H9 (cell line): ENCODE data around the gene ORAI3. TPM values are rescaled to one million over a fixed set of nuclear protein-coding genes. Genes with fewer than 3 reads are reported as not detected.

Experiments
- DNase-seq: peaks from one replicate; pipeline ENCODE4 v3.0.0-alpha.2; 2017
- H2AFZ ChIP-seq: one replicate; pipeline ENCODE4 v1.6.1; 2013; ENCODE audit warnings: mild to moderate bottlenecking, low read length, control low read depth, moderate library complexity
- H2AK5ac ChIP-seq: 2 replicates; pipeline ENCODE4 v1.6.1; 2013; ENCODE audit warnings: low read length, control low read depth, mixed read lengths; ENCODE audit not compliant: insufficient read length
- H2BK120ac ChIP-seq: one replicate; pipeline ENCODE4 v1.6.1; 2013; ENCODE audit warnings: low read depth, mild to moderate bottlenecking, low read length, control low read depth, inconsistent platforms; ENCODE audit not compliant: poor library complexity, severe bottlenecking
- H2BK12ac ChIP-seq: 2 replicates; pipeline ENCODE4 v1.6.1; 2013; ENCODE audit warnings: low read length, control low read depth, mixed read lengths, low read depth; ENCODE audit not compliant: insufficient read length
- H2BK15ac ChIP-seq: 2 replicates; pipeline ENCODE4 v1.6.1; 2013; ENCODE audit warnings: low read depth, low read length, control low read depth
- H2BK20ac ChIP-seq: one replicate; pipeline ENCODE4 v1.6.1; 2013; ENCODE audit warnings: low read depth, mild to moderate bottlenecking, low read length, control low read depth, inconsistent platforms; ENCODE audit not compliant: poor library complexity, severe bottlenecking
- H2BK5ac ChIP-seq: 2 replicates; pipeline ENCODE4 v1.6.1; 2013; ENCODE audit warnings: low read length, control low read depth, mixed read lengths; ENCODE audit not compliant: insufficient read length
- H3K14ac ChIP-seq: 2 replicates; pipeline ENCODE4 v1.6.1; 2013; ENCODE audit warnings: low read length, control low read depth; ENCODE audit not compliant: insufficient read depth
- H3K18ac ChIP-seq: 2 replicates; pipeline ENCODE4 v1.6.1; 2013; ENCODE audit warnings: low read depth, mild to moderate bottlenecking, mixed read lengths, low read length, control low read depth; ENCODE audit not compliant: insufficient read length
- H3K23ac ChIP-seq: 2 replicates; pipeline ENCODE4 v1.6.1; 2013; ENCODE audit warnings: low read length, control low read depth, mixed read lengths, low read depth; ENCODE audit not compliant: insufficient read length
- H3K23me2 ChIP-seq: 2 replicates; pipeline ENCODE4 v1.6.1; 2013; ENCODE audit warnings: low read depth, mild to moderate bottlenecking, mixed read lengths, low read length, control low read depth; ENCODE audit not compliant: insufficient read length, poor library complexity, severe bottlenecking
- H3K27ac ChIP-seq: 2 replicates; pipeline ENCODE4 v1.5.1; 2013; ENCODE audit warnings: low read length, control low read depth, mixed read lengths, low read depth; ENCODE audit not compliant: insufficient read length
- H3K27me3 ChIP-seq: 2 replicates; pipeline ENCODE4 v1.6.1; 2013; ENCODE audit warnings: low read length, control low read depth, inconsistent platforms; ENCODE audit not compliant: insufficient read depth
- H3K4ac ChIP-seq: 2 replicates; pipeline ENCODE4 v1.6.1; 2013; ENCODE audit warnings: low read depth, mild to moderate bottlenecking, control low read depth, inconsistent platforms, low read length, moderate library complexity
- H3K4me1 ChIP-seq: 2 replicates; pipeline ENCODE4 v1.6.1; 2013; ENCODE audit warnings: low read length, control low read depth, inconsistent platforms; ENCODE audit not compliant: insufficient read depth
- H3K4me2 ChIP-seq: 2 replicates; pipeline ENCODE4 v1.6.1; 2013; ENCODE audit warnings: low read length, control low read depth, mixed read lengths; ENCODE audit not compliant: insufficient read length, insufficient read depth
- H3K56ac ChIP-seq: 2 replicates; pipeline ENCODE4 v1.6.1; 2013; ENCODE audit warnings: low read depth, mild to moderate bottlenecking, mixed read lengths, low read length, control low read depth; ENCODE audit not compliant: insufficient read length
- H3K79me1 ChIP-seq: 2 replicates; pipeline ENCODE4 v1.6.1; 2013; ENCODE audit warnings: low read depth, mild to moderate bottlenecking, moderate library complexity, low read length, control low read depth, inconsistent platforms; ENCODE audit not compliant: insufficient read depth, poor library complexity, severe bottlenecking
- H3K79me2 ChIP-seq: 2 replicates; pipeline ENCODE4 v1.6.1; 2013; ENCODE audit warnings: low read length, control low read depth, inconsistent platforms; ENCODE audit not compliant: insufficient read depth
- H3K9ac ChIP-seq: 2 replicates; pipeline ENCODE4 v1.6.1; 2013; ENCODE audit warnings: low read length, control low read depth, mixed read lengths; ENCODE audit not compliant: insufficient read length; ENCODE audit errors: extremely low read depth
- H3K9me3 ChIP-seq: one replicate; pipeline ENCODE4 v1.6.1; 2013; ENCODE audit warnings: low read depth, low read length, inconsistent platforms; ENCODE audit not compliant: control insufficient read depth
- H3T11ph ChIP-seq: one replicate; pipeline ENCODE4 v1.6.1; 2013; ENCODE audit warnings: mild to moderate bottlenecking, low read length, control low read depth, inconsistent platforms
- H4K20me1 ChIP-seq: one replicate; pipeline ENCODE4 v1.6.1; 2013; ENCODE audit not compliant: control insufficient read depth, insufficient read length, insufficient read depth
- H4K5ac ChIP-seq: 2 replicates; pipeline ENCODE4 v1.6.1; 2013; ENCODE audit warnings: low read depth, mild to moderate bottlenecking, mixed read lengths, low read length, control low read depth; ENCODE audit not compliant: insufficient read length
- H4K8ac ChIP-seq: replicated peaks from 2 replicates; pipeline ENCODE4 v1.6.1; 2013; ENCODE audit warnings: low read length, control low read depth, mixed read lengths, low read depth; ENCODE audit not compliant: insufficient read length
- H4K91ac ChIP-seq: 2 replicates; pipeline ENCODE4 v1.6.1; 2013; ENCODE audit warnings: low read depth, mild to moderate bottlenecking, moderate library complexity, mixed read lengths, low read length, control low read depth; ENCODE audit not compliant: insufficient read length
- H3K27ac Mint-ChIP-seq, 3 experiments: 2 replicates in 2 of 3; 3 replicates in 1 of 3; pipeline ENCODE4 v1.8.0; 2020 to 2021; ENCODE audit warnings: mixed read lengths in 3 of 3, mild to moderate bottlenecking in 1 of 3, moderate library complexity in 1 of 3
- H3K27me3 Mint-ChIP-seq: 2 replicates; pipeline ENCODE4 v1.8.0; 2021; ENCODE audit warnings: low read depth, mild to moderate bottlenecking, moderate library complexity, mixed read lengths
- H3K36me3 Mint-ChIP-seq, 3 experiments: 2 replicates in 2 of 3; 3 replicates in 1 of 3; pipeline ENCODE4 v1.8.0; 2020 to 2021; ENCODE audit warnings: low read depth in 3 of 3, mixed read lengths in 3 of 3; ENCODE audit not compliant: insufficient read depth in 1 of 3
- H3K4me1 Mint-ChIP-seq, 2 experiments: 2 replicates each; pipeline ENCODE4 v1.8.0; 2020; ENCODE audit warnings: mixed read lengths in 2 of 2
- H3K4me3 Mint-ChIP-seq, 2 experiments: 2 replicates in 1 of 2; 3 replicates in 1 of 2; pipeline ENCODE4 v1.8.0; 2020 to 2021; ENCODE audit warnings: mild to moderate bottlenecking in 2 of 2, mixed read lengths in 2 of 2, moderate library complexity in 1 of 2
- H3K9me3 Mint-ChIP-seq, 2 experiments: 2 replicates in 1 of 2; 3 replicates in 1 of 2; pipeline ENCODE4 v1.8.0; 2020; ENCODE audit warnings: mild to moderate bottlenecking in 2 of 2, mixed read lengths in 2 of 2, moderate library complexity in 1 of 2
- total RNA-seq: library from RNA; stranded (reverse); gene quantifications from 2 replicates; pipeline ENCODE4 v1.2.1, GENCODE V29; 2021
- TF ChIP-seq, protein P1 (sequence below): fragments of 200-600 bp; sonication (generic); conservative IDR thresholded peaks from 3 replicates; pipeline ENCODE4 v1.8.0; 2021; ENCODE audit warnings: antibody characterized with exemption, mild to moderate bottlenecking

Gene ORAI3
- total RNA-seq, 1 experiment from 2014 or later: 6.9 TPM

DNA sequence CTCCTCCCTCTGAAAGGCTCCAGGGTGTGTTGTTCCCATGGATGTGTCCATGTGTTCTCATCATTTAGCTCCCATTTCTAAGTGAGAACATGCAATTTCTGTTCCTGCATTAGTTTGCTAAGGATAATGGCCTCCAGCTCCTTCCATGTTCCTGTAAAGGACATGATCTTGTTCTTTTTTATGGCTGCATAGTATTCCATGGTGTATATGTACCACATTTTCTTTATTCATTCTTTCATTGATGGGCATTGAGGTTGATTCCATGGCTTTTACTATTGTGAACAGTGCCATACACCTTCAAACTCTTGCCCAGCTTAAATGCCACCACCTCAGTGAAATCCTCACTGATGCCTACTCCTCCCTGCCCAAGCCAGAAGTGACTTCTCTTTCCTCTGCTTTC lies 4.5 kb upstream of the ORAI3 start:
- H4K5ac ChIP-seq: no peak overlapping the region
- H3K4me3 Mint-ChIP-seq: no peak overlapping the region

More for the DNA sequence above, 4.5 kb upstream of the ORAI3 start:
- no peak for DNase-seq
- Mint-ChIP-seq H3K27me3 (no peaks in the 10 kb centered on the region), H3K36me3 (peaks cover 26 to 57% (median 43%) of the 10 kb centered on the region in 3 experiments; a peak in 6 of 7 replicates), H3K4me1 (peaks cover 20 to 27% of the 10 kb centered on the region in 2 experiments), H3K27ac (no peak overlapping the region), H3K9me3 (no peaks in the 10 kb centered on the region; a peak in 1 of 5 replicates)
- Histone ChIP-seq H3K27me3 (no peaks in the 10 kb centered on the region), H3K23me2 (peaks cover 3% of the 10 kb centered on the region), H3K27ac (no peak overlapping the region), H3K23ac (no peak overlapping the region), H2BK15ac (no peak overlapping the region), H2BK120ac (no peak overlapping the region), H3K79me1 (no peaks in the 10 kb centered on the region), H4K20me1 (no peaks in the 10 kb centered on the region), H3K9ac (no peak overlapping the region), H3K14ac (no peak overlapping the region), H3K56ac (no peak overlapping the region), H4K91ac (no peak overlapping the region), H3K4ac (no peak overlapping the region), H3K4me1 (peaks cover 2% of the 10 kb centered on the region; the same call in 1 of the 2 replicates), H4K8ac (no peak overlapping the region), H3T11ph (no peak overlapping the region), H2BK12ac (no peak overlapping the region), H2AFZ (no peak overlapping the region), H3K79me2 (no peaks in the 10 kb centered on the region), H2AK5ac (no peak overlapping the region), H3K9me3 (no peaks in the 10 kb centered on the region), H3K18ac (no peak overlapping the region), H3K4me2 (no peak overlapping the region), H2BK20ac (no peak overlapping the region), H2BK5ac (no peak overlapping the region)
- TF ChIP-seq, protein P1, sequence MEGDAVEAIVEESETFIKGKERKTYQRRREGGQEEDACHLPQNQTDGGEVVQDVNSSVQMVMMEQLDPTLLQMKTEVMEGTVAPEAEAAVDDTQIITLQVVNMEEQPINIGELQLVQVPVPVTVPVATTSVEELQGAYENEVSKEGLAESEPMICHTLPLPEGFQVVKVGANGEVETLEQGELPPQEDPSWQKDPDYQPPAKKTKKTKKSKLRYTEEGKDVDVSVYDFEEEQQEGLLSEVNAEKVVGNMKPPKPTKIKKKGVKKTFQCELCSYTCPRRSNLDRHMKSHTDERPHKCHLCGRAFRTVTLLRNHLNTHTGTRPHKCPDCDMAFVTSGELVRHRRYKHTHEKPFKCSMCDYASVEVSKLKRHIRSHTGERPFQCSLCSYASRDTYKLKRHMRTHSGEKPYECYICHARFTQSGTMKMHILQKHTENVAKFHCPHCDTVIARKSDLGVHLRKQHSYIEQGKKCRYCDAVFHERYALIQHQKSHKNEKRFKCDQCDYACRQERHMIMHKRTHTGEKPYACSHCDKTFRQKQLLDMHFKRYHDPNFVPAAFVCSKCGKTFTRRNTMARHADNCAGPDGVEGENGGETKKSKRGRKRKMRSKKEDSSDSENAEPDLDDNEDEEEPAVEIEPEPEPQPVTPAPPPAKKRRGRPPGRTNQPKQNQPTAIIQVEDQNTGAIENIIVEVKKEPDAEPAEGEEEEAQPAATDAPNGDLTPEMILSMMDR: no peak
